GM12892 (cell line): ENCODE data around the gene SETD1A.

Experiments used
- POLR2A ChIP-seq: IDR thresholded peaks from 2 replicates; pipeline ENCODE4 v1.6.1; 2011; ENCODE audit warnings: low read depth, low read length, control low read depth
- POLR2AphosphoS5 ChIP-seq: IDR thresholded peaks from 2 replicates; pipeline ENCODE4 v1.6.1; 2011; ENCODE audit warnings: low read depth, low read length, control low read depth

DNA sequence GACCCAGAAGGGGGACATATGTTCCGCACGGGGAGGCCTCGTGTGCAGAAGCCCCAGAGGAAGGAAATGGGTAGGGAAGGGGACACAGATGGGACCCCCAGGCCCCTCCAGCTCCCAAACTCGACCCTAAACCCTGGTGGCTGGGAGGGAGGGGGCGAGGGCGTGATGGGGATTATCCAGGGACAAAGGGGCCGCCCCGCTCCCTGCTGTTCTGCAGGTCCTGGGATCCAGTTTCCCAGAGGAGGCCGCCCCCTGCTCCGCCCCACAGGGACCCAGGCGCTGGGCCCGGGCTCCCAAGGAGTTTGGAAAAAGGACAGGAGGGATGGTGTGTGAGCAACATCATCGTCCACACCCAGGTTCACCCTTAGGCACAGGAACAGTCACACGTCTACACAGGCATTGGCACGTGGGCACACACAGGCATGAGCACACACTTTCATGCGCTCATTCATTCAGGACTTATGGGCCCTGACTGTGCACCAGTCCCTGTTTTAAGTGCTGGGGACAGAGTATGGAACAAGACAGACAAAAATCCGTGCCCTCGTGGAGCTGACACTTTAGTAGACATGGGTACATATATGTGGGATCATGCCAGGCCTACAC lies 47.0 kb upstream of the SETD1A start:
- TF ChIP-seq POLR2A = no peak
- no peak for TF ChIP-seq POLR2AphosphoS5
